CD14-positive monocyte (primary cell): ENCODE data around the gene CASP9. TPM values are rescaled to one million over a fixed set of nuclear protein-coding genes. Genes with fewer than 3 reads are reported as not detected.

ENCODE experiments used
- DNase-seq, 3 donors: peaks; one replicate each; pipeline ENCODE4 v3.0.0-alpha.2; 2011 to 2022
- H2AFZ ChIP-seq: 2 replicates; pipeline ENCODE4 v1.6.0; 2012; ENCODE audit warnings: mild to moderate bottlenecking, low read depth, low read length, inconsistent platforms; ENCODE audit not compliant: insufficient read depth, poor library complexity, severe bottlenecking
- H3K27ac ChIP-seq, 2 donors: 1 replicate in 1 of 2; 2 replicates in 1 of 2; pipeline ENCODE4 v1.5.1; 2012 to 2013; ENCODE audit warnings: low read length in 2 of 2, control low read depth in 1 of 2, inconsistent platforms in 1 of 2, low read depth in 1 of 2, mild to moderate bottlenecking in 1 of 2
- H3K27me3 ChIP-seq, 2 donors: one replicate each; pipeline versions ENCODE4 v1.6.0 to v1.6.1; 2011 to 2013; ENCODE audit warnings: low read length in 2 of 2; ENCODE audit not compliant: control insufficient read depth in 2 of 2, insufficient read depth in 2 of 2
- H3K36me3 ChIP-seq, 2 donors: replicated peaks in 1 of 2; 1 replicate in 1 of 2; 2 replicates in 1 of 2; pipeline versions ENCODE4 v1.5.1 to v1.6.1; 2012 to 2013; ENCODE audit warnings: low read length in 2 of 2, control low read depth in 1 of 2, inconsistent platforms in 1 of 2, mild to moderate bottlenecking in 1 of 2; ENCODE audit not compliant: insufficient read depth in 2 of 2, control insufficient read depth in 1 of 2
- H3K4me1 ChIP-seq, 2 donors: 1 replicate in 1 of 2; 2 replicates in 1 of 2; pipeline versions ENCODE4 v1.5.1 to v1.6.1; 2012 to 2013; ENCODE audit warnings: low read length in 2 of 2, control low read depth in 1 of 2, inconsistent platforms in 1 of 2, mild to moderate bottlenecking in 1 of 2, moderate library complexity in 1 of 2; ENCODE audit not compliant: insufficient read depth in 2 of 2, control insufficient read depth in 1 of 2
- H3K4me2 ChIP-seq: replicated peaks from 2 replicates; pipeline ENCODE3; 2012; ENCODE audit warnings: low read length, moderate library complexity, mild to moderate bottlenecking; ENCODE audit not compliant: poor library complexity, severe bottlenecking; ENCODE audit errors: extremely low read depth
- H3K4me3 ChIP-seq, 3 experiments: fragments of 200-600 bp in 1 of 3; sonication (generic) in 1 of 3; replicated peaks in 1 of 3; 1 replicate in 2 of 3; 2 replicates in 1 of 3; pipeline ENCODE4 v1.5.1; 2011 to 2013; ENCODE audit warnings: low read length in 3 of 3, mild to moderate bottlenecking in 3 of 3, control low read depth in 2 of 3, low read depth in 2 of 3, inconsistent platforms in 1 of 3, moderate library complexity in 1 of 3
- H3K79me2 ChIP-seq: 2 replicates; pipeline ENCODE4 v1.6.0; 2012; ENCODE audit warnings: mild to moderate bottlenecking, control low read depth, inconsistent platforms, low read length, moderate library complexity; ENCODE audit not compliant: insufficient read depth
- H3K9ac ChIP-seq: 2 replicates; pipeline ENCODE4 v1.6.0; 2017; ENCODE audit warnings: low read length, mild to moderate bottlenecking; ENCODE audit not compliant: insufficient read depth, poor library complexity, severe bottlenecking
- H3K9me3 ChIP-seq, 2 donors: replicated peaks in 1 of 2; 1 replicate in 1 of 2; 2 replicates in 1 of 2; pipeline versions ENCODE4 v1.5.1 to v1.6.1; 2012 to 2013; ENCODE audit warnings: low read length in 2 of 2, control low read depth in 1 of 2; ENCODE audit not compliant: control insufficient read depth in 1 of 2, insufficient read depth in 1 of 2
- H4K20me1 ChIP-seq: 2 replicates; pipeline ENCODE4 v1.6.0; 2012; ENCODE audit warnings: mild to moderate bottlenecking, low read length, control low read depth, moderate library complexity; ENCODE audit not compliant: insufficient read depth
- H3K27ac Mint-ChIP-seq, 7 donors: one replicate each; pipeline ENCODE4 v1.8.0; 2020; ENCODE audit warnings: mild to moderate bottlenecking in 7 of 7, mixed read lengths in 7 of 7, moderate library complexity in 6 of 7, inconsistent platforms in 2 of 7
- H3K27me3 Mint-ChIP-seq, 3 donors: one replicate each; pipeline ENCODE4 v1.8.0; 2021 to 2022; ENCODE audit warnings: low read depth in 3 of 3, mild to moderate bottlenecking in 3 of 3, mixed read lengths in 3 of 3, moderate library complexity in 3 of 3, inconsistent platforms in 1 of 3
- H3K36me3 Mint-ChIP-seq, 2 donors: one replicate each; pipeline ENCODE4 v1.8.0; 2020; ENCODE audit warnings: mixed read lengths in 2 of 2, inconsistent platforms in 1 of 2, mild to moderate bottlenecking in 1 of 2
- H3K4me1 Mint-ChIP-seq: one replicate; pipeline ENCODE4 v1.8.0; 2020; ENCODE audit warnings: mild to moderate bottlenecking, mixed read lengths
- H3K4me3 Mint-ChIP-seq, 2 donors: one replicate each; pipeline ENCODE4 v1.8.0; 2020; ENCODE audit warnings: mild to moderate bottlenecking in 2 of 2, mixed read lengths in 2 of 2, moderate library complexity in 1 of 2
- H3K9me3 Mint-ChIP-seq, 7 donors: one replicate each; pipeline ENCODE4 v1.8.0; 2020 to 2022; ENCODE audit warnings: mixed read lengths in 7 of 7, mild to moderate bottlenecking in 6 of 7, moderate library complexity in 6 of 7, inconsistent platforms in 2 of 7
- WGBS: methylation state at CpG from one replicate; pipeline ENCODE4 v1.1.5; 2013; ENCODE audit warnings: missing lambda C conversion rate; ENCODE audit not compliant: insufficient coverage; 5-methylcytosine and 5-hydroxymethylcytosine counted together
- intact Hi-C, 2 donors: fragments of 100-400 bp; cut with micrococcal nuclease; formaldehyde crosslinking; loops; one replicate each; pipeline versions ENCODE4 v1.15.0 to v1.15.1; 2023
- polyA plus RNA-seq, 3 donors: library from polyadenylated mRNA; depleted of rRNA in 1 of 3; unstranded in 2 of 3; stranded (reverse) in 1 of 3; fragments of 300-500 nt in 2 of 3; fragments of >200 nt in 1 of 3; fragmentation: Illumina TruSeq in 2 of 3; gene quantifications; 1 replicate in 2 of 3; 2 replicates in 1 of 3; pipeline ENCODE4 v1.2.3, GENCODE V29; 2012 to 2021
- TF ChIP-seq, protein P1 (sequence below): fragments of 200-600 bp; IDR thresholded peaks from one replicate; pipeline ENCODE4 v1.8.0; 2022; ENCODE audit warnings: antibody characterized with exemption, mild to moderate bottlenecking

CASP9 gene
- polyA plus RNA-seq, 3 donors = 15.1 to 21.5 (median 21.0) TPM

GRCh38 chr1:15538771-15539170 lies 14.8 kb upstream of the CASP9 start:
- DNase-seq = no peak
- WGBS = no CpG with 5 or more reads among the region's 6 CpGs
- H3K9ac ChIP-seq = no peak overlapping the region
- H3K4me2 ChIP-seq = no peak overlapping the region
- H3K9me3 ChIP-seq = no peaks in the 10 kb centered on the region
- no peak overlapping the region for H3K27ac Mint-ChIP-seq
- H3K27ac ChIP-seq = no peak overlapping the region
- peaks cover 70 to 95% of the 10 kb centered on the region in 2 donors for H3K36me3 ChIP-seq
- no peak overlapping the region for H3K4me3 Mint-ChIP-seq
- H3K79me2 ChIP-seq = no peaks in the 10 kb centered on the region
- no peaks in the 10 kb centered on the region for H3K4me1 ChIP-seq
- intact Hi-C loops = no loop called here
- H4K20me1 ChIP-seq = no peaks in the 10 kb centered on the region
- H3K36me3 Mint-ChIP-seq = peaks cover 64 to 79% of the 10 kb centered on the region in 2 donors
- no peaks in the 10 kb centered on the region for H3K9me3 Mint-ChIP-seq
- H3K27me3 Mint-ChIP-seq = no peaks in the 10 kb centered on the region
- no peaks in the 10 kb centered on the region for H3K27me3 ChIP-seq
- H3K4me1 Mint-ChIP-seq = no peaks in the 10 kb centered on the region
- TF ChIP-seq, protein P1, sequence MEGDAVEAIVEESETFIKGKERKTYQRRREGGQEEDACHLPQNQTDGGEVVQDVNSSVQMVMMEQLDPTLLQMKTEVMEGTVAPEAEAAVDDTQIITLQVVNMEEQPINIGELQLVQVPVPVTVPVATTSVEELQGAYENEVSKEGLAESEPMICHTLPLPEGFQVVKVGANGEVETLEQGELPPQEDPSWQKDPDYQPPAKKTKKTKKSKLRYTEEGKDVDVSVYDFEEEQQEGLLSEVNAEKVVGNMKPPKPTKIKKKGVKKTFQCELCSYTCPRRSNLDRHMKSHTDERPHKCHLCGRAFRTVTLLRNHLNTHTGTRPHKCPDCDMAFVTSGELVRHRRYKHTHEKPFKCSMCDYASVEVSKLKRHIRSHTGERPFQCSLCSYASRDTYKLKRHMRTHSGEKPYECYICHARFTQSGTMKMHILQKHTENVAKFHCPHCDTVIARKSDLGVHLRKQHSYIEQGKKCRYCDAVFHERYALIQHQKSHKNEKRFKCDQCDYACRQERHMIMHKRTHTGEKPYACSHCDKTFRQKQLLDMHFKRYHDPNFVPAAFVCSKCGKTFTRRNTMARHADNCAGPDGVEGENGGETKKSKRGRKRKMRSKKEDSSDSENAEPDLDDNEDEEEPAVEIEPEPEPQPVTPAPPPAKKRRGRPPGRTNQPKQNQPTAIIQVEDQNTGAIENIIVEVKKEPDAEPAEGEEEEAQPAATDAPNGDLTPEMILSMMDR = no peak
- H3K4me3 ChIP-seq = no peak overlapping the region
- no peak overlapping the region for H2AFZ ChIP-seq

- Histone ChIP-seq H2AFZ (no peak overlapping the region), H3K9ac (no peak overlapping the region), H3K27me3 (no peaks in the 10 kb centered on the region), H3K79me2 (peaks cover 16% of the 10 kb centered on the region), H3K4me1 (peaks cover 13 to 28% of the 10 kb centered on the region in 2 donors), H3K9me3 (no peaks in the 10 kb centered on the region), H3K27ac (peak overlapping the region in 1 of 2 donors; percentile 37), H3K4me2 (no peak overlapping the region), H3K4me3 (no peak overlapping the region), H4K20me1 (no peaks in the 10 kb centered on the region), H3K36me3 (peaks cover 13 to 44% of the 10 kb centered on the region in 2 donors)
- TF ChIP-seq, protein P1 = no peak
- intact Hi-C loops = no loop called here
- no CpG with 5 or more reads among the region's 2 CpGs for WGBS
- DNase-seq = no peak
- Mint-ChIP-seq H3K4me3 (no peak overlapping the region), H3K27ac (peak overlapping the region in 3 of 7 donors; percentile 25 to 60 (median 58)), H3K36me3 (peaks cover 33 to 36% of the 10 kb centered on the region in 2 donors), H3K9me3 (peaks cover 0 to under 1% (median 0%) of the 10 kb centered on the region in 7 donors), H3K4me1 (peaks cover 24% of the 10 kb centered on the region), H3K27me3 (no peaks in the 10 kb centered on the region)
These were observed 7.7 kb upstream of the CASP9 start for GRCh38 chr1:15531682-15532081.
